IMR-90 (cell line): Measurements from ENCODE around the gene CXCL11. TPM values are rescaled to one million over a fixed set of nuclear protein-coding genes. Genes with fewer than 3 reads are reported as not detected.

Experiments
- ATAC-seq: fragments of 200-7000 bp; cut with Tn5 transposase; 2 replicates; pipeline ENCODE4 v1.9.1; 2020; ENCODE audit warnings: low read depth, mild to moderate bottlenecking, moderate library complexity
- BruUV-seq: library from RNA; stranded (reverse); fragments of 400-500 nt; replicated peaks from 2 replicates; lab custom pipeline; 2021; lab: Mats Ljungman, UMichigan
- CTCF ChIA-PET: fragments of 300-600 bp; formaldehyde crosslinking; extraction: SDS; loops from one replicate; lab custom pipeline; 2021; ENCODE audit warnings: antibody characterized with exemption; lab: Yijun Ruan, JAX
- POLR2A ChIA-PET: fragments of 300-600 bp; sonication (Branson Sonifier 250); formaldehyde crosslinking; loops from one replicate; lab custom pipeline; 2022; ENCODE audit warnings: antibody characterized with exemption; ENCODE audit not compliant: unreplicated experiment; lab: Charles Lee
- DNase-seq: peaks from one replicate; pipeline ENCODE4 v3.0.0; 2013
- H2AFZ ChIP-seq: replicated peaks from 2 replicates; pipeline ENCODE3; 2013; ENCODE audit warnings: low read length, mild to moderate bottlenecking; ENCODE audit not compliant: poor library complexity
- H2AK5ac ChIP-seq: 2 replicates; pipeline ENCODE4 v1.6.1; 2013; ENCODE audit warnings: low read depth, low read length, inconsistent platforms
- H2AK9ac ChIP-seq: replicated peaks from 2 replicates; pipeline ENCODE3; 2013; ENCODE audit warnings: mild to moderate bottlenecking, low read depth, low read length, moderate library complexity; ENCODE audit not compliant: poor library complexity
- H2BK120ac ChIP-seq: 2 replicates; pipeline ENCODE4 v1.6.1; 2013; ENCODE audit warnings: low read depth, low read length, inconsistent platforms
- H2BK15ac ChIP-seq: 3 replicates; pipeline ENCODE4 v1.6.1; 2013; ENCODE audit warnings: low read depth, low read length, inconsistent platforms
- H2BK20ac ChIP-seq: 2 replicates; pipeline ENCODE4 v1.6.1; 2013; ENCODE audit warnings: low read depth, mild to moderate bottlenecking, inconsistent platforms, low read length, moderate library complexity
- H2BK5ac ChIP-seq: 2 replicates; pipeline ENCODE4 v1.6.1; 2013; ENCODE audit warnings: mild to moderate bottlenecking, low read depth, low read length, inconsistent platforms; ENCODE audit not compliant: poor library complexity, severe bottlenecking
- H3K14ac ChIP-seq: replicated peaks from 2 replicates; pipeline ENCODE4 v1.6.1; 2013; ENCODE audit warnings: low read depth, low read length, inconsistent platforms
- H3K18ac ChIP-seq: 2 replicates; pipeline ENCODE4 v1.6.1; 2013; ENCODE audit warnings: low read depth, low read length, control low read depth
- H3K23ac ChIP-seq: 2 replicates; pipeline ENCODE4 v1.6.1; 2013; ENCODE audit warnings: low read depth, low read length, inconsistent platforms
- H3K27ac ChIP-seq: 2 replicates; pipeline ENCODE4 v1.5.1; 2013; ENCODE audit warnings: mild to moderate bottlenecking, control low read depth, low read length; ENCODE audit not compliant: insufficient read depth
- H3K27me3 ChIP-seq: 2 replicates; pipeline ENCODE4 v1.6.1; 2013; ENCODE audit warnings: low read length; ENCODE audit not compliant: control insufficient read depth, insufficient read depth
- H3K36me3 ChIP-seq: 2 replicates; pipeline ENCODE4 v1.6.1; 2013; ENCODE audit warnings: low read length, mixed read lengths; ENCODE audit not compliant: control insufficient read depth, insufficient read depth
- H3K4ac ChIP-seq: 2 replicates; pipeline ENCODE4 v1.6.1; 2013; ENCODE audit warnings: low read depth, low read length, inconsistent platforms
- H3K4me1 ChIP-seq: 2 replicates; pipeline ENCODE4 v1.6.1; 2013; ENCODE audit warnings: low read length, mixed read lengths; ENCODE audit not compliant: control insufficient read depth, insufficient read depth
- H3K4me2 ChIP-seq: 2 replicates; pipeline ENCODE4 v1.6.1; 2013; ENCODE audit warnings: low read depth, mild to moderate bottlenecking, control low read depth, low read length, moderate library complexity
- H3K4me3 ChIP-seq: 2 replicates; pipeline ENCODE4 v1.5.1; 2013; ENCODE audit warnings: low read depth, mild to moderate bottlenecking, control low read depth, low read length, moderate library complexity; ENCODE audit not compliant: insufficient read depth
- H3K56ac ChIP-seq: 2 replicates; pipeline ENCODE4 v1.6.1; 2013; ENCODE audit warnings: low read length, inconsistent platforms; ENCODE audit not compliant: insufficient read depth; ENCODE audit errors: extremely low read depth
- H3K79me1 ChIP-seq, 2 experiments: 2 replicates each; pipeline ENCODE4 v1.6.1; 2013; ENCODE audit warnings: low read length in 2 of 2, inconsistent platforms in 1 of 2, low read depth in 1 of 2
- H3K9ac ChIP-seq: 2 replicates; pipeline ENCODE4 v1.6.1; 2013; ENCODE audit warnings: low read depth, low read length, control low read depth
- H3K9me1 ChIP-seq: 2 replicates; pipeline ENCODE4 v1.6.1; 2013; ENCODE audit warnings: low read length, inconsistent platforms; ENCODE audit not compliant: insufficient read depth
- H3K9me3 ChIP-seq: 2 replicates; pipeline ENCODE4 v1.6.1; 2013; ENCODE audit warnings: low read length; ENCODE audit not compliant: control insufficient read depth, insufficient read depth
- H4K20me1 ChIP-seq: 2 replicates; pipeline ENCODE4 v1.6.1; 2013; ENCODE audit warnings: low read length, inconsistent platforms; ENCODE audit not compliant: insufficient read depth
- H4K5ac ChIP-seq: 2 replicates; pipeline ENCODE4 v1.6.1; 2013; ENCODE audit warnings: mild to moderate bottlenecking, low read depth, low read length, control low read depth
- H4K8ac ChIP-seq, 2 experiments: 2 replicates each; pipeline ENCODE4 v1.6.1; 2013; ENCODE audit warnings: low read depth in 2 of 2, low read length in 2 of 2, control low read depth in 1 of 2, inconsistent platforms in 1 of 2
- H4K91ac ChIP-seq: 2 replicates; pipeline ENCODE4 v1.6.1; 2013; ENCODE audit warnings: low read depth, low read length, inconsistent platforms; ENCODE audit not compliant: insufficient read depth
- BHLHE40 ChIP-seq: fragments of 150-350 bp; IDR thresholded peaks from 2 replicates; pipeline ENCODE4 v1.6.1; 2016; ENCODE audit warnings: mild to moderate bottlenecking, low read depth, low read length
- CEBPB ChIP-seq: IDR thresholded peaks from 2 replicates; pipeline ENCODE4 v1.6.1; 2012; ENCODE audit warnings: low read depth, low read length, improper control_type of control experiment
- CHD1 ChIP-seq: IDR thresholded peaks from 2 replicates; pipeline ENCODE4 v1.6.1; 2012; ENCODE audit warnings: low read depth, low read length, improper control_type of control experiment
- FOS ChIP-seq: fragments of 150-350 bp; IDR thresholded peaks from 2 replicates; pipeline ENCODE4 v1.6.1; 2016; ENCODE audit warnings: low read depth, low read length
- MAFK ChIP-seq: IDR thresholded peaks from 2 replicates; pipeline ENCODE4 v1.6.1; 2012; ENCODE audit warnings: low read depth, low read length, improper control_type of control experiment
- MAZ ChIP-seq: IDR thresholded peaks from 2 replicates; pipeline ENCODE4 v1.6.1; 2012; ENCODE audit warnings: low read depth, mild to moderate bottlenecking, low read length, improper control_type of control experiment, moderate library complexity, borderline replicate concordance
- MXI1 ChIP-seq: IDR thresholded peaks from 2 replicates; pipeline ENCODE4 v1.6.1; 2012; ENCODE audit warnings: low read depth, mild to moderate bottlenecking, low read length, moderate library complexity, borderline replicate concordance
- NFE2L2 ChIP-seq: fragments of 150-350 bp; IDR thresholded peaks from 2 replicates; pipeline ENCODE4 v1.6.1; 2016; ENCODE audit warnings: low read depth, mild to moderate bottlenecking, low read length
- POLR2A ChIP-seq: IDR thresholded peaks from 2 replicates; pipeline ENCODE4 v1.6.1; 2012; ENCODE audit warnings: mild to moderate bottlenecking, low read depth, low read length
- RAD21 ChIP-seq: IDR thresholded peaks from 2 replicates; pipeline ENCODE4 v1.6.1; 2012; ENCODE audit warnings: low read length, improper control_type of control experiment
- RCOR1 ChIP-seq: IDR thresholded peaks from 2 replicates; pipeline ENCODE4 v1.6.1; 2012; ENCODE audit warnings: mild to moderate bottlenecking, low read length, improper control_type of control experiment; ENCODE audit not compliant: insufficient replicate concordance
- RFX5 ChIP-seq: IDR thresholded peaks from 2 replicates; pipeline ENCODE4 v1.8.0; 2012; ENCODE audit warnings: low read depth, mild to moderate bottlenecking, low read length, moderate library complexity
- SMC3 ChIP-seq: fragments of 150-350 bp; IDR thresholded peaks from 2 replicates; pipeline ENCODE4 v1.6.1; 2016; ENCODE audit warnings: low read depth, mild to moderate bottlenecking, antibody characterized with exemption, low read length, moderate library complexity
- whole genome bisulfite sequencing, 2 experiments: methylation state at CpG; one replicate each; pipeline versions ENCODE4 v1.1.5 to v1.1.7; 2013; ENCODE audit warnings: missing lambda C conversion rate in 2 of 2; ENCODE audit not compliant: insufficient read length in 1 of 2; ENCODE audit errors: extremely low coverage in 2 of 2; 5-methylcytosine and 5-hydroxymethylcytosine counted together
- dilution Hi-C: fragments of 300-500 bp; cut with HindIII; formaldehyde crosslinking; loops from one replicate; pipeline ENCODE4 v1.14.3; 2018; ENCODE audit warnings: low sequenced_read_pairs; ENCODE audit not compliant: unreplicated experiment
- in situ Hi-C: fragments of 300-500 bp; cut with MboI; formaldehyde crosslinking; loops from 3 replicates; pipeline ENCODE4 v1.14.3; 2019; ENCODE audit warnings: low sequenced_read_pairs, inconsistent platforms, mixed read lengths
- intact Hi-C: fragments of 100-400 bp; cut with micrococcal nuclease; formaldehyde crosslinking; loops from 2 replicates; pipeline ENCODE4 v1.10.0; 2022
- polyA plus RNA-seq, 3 experiments: library from polyadenylated mRNA; depleted of rRNA; stranded (reverse); fragments of >200 nt; gene quantifications; 2 replicates each; pipeline ENCODE4 v1.2.3, GENCODE V29; 2012; ENCODE audit warnings: low replicate concordance in 1 of 3
- total RNA-seq: library from RNA; depleted of rRNA; stranded (reverse); fragments of >200 nt; gene quantifications from 2 replicates; pipeline ENCODE4 v1.2.3, GENCODE V29; 2012
- TF ChIP-seq, protein P1 (sequence below): fragments of 150-350 bp; IDR thresholded peaks from 2 replicates; pipeline ENCODE4 v1.6.1; 2017; ENCODE audit warnings: mild to moderate bottlenecking, antibody characterized with exemption, low read length, low read depth
- TF ChIP-seq, protein P2 (sequence below): conservative IDR thresholded peaks from 2 replicates; pipeline ENCODE4 v1.5.1; 2012; ENCODE audit warnings: mild to moderate bottlenecking, low read depth, low read length, improper control_type of control experiment
- TF ChIP-seq, protein P3 (sequence below): fragments of 150-350 bp; IDR thresholded peaks from 2 replicates; pipeline ENCODE4 v1.6.1; 2016; ENCODE audit warnings: low read depth, mild to moderate bottlenecking, low read length, moderate library complexity, borderline replicate concordance

CXCL11 gene
- total and polyA plus RNA-seq, 2 of the 4 experiments (the other 2 are of a cell fraction) = under 0.01 TPM; not detected in 1

- Histone ChIP-seq H3K79me1 (no peaks in the 10 kb centered on the region; a peak in 1 of 4 replicates), H4K20me1 (no peaks in the 10 kb centered on the region), H2BK5ac (peak overlapping the region; percentile 89), H3K4me2 (no peak overlapping the region), H3K56ac (no peak overlapping the region; the same call in 1 of the 2 replicates), H3K23ac (no peak overlapping the region), H3K4me1 (peaks cover 19% of the 10 kb centered on the region), H3K9me3 (no peaks in the 10 kb centered on the region), H3K14ac (peak overlapping the region; percentile 51; the same call in 1 of the 2 replicates), H3K36me3 (no peaks in the 10 kb centered on the region), H3K4me3 (no peak overlapping the region), H3K4ac (peak overlapping the region; percentile 95), H2AK5ac (peak overlapping the region; percentile 98), H2BK15ac (0 out of 3 replicates have a peak overlapping the region, but pooled peaks have one; percentile 91), H2AK9ac (peak overlapping the region; percentile 91), H3K9ac (no peak overlapping the region), H3K18ac (peak overlapping the region; percentile 97), H2BK20ac (peak overlapping the region; percentile 94), H4K8ac (peak overlapping the region; percentile 87 to 96), H3K9me1 (peaks cover 13% of the 10 kb centered on the region), H4K5ac (peak overlapping the region; percentile 16; the same call in 1 of the 2 replicates), H3K27me3 (no peaks in the 10 kb centered on the region), H3K27ac (peak overlapping the region; percentile 85), H2BK120ac (peak overlapping the region; percentile 99), H4K91ac (peak overlapping the region; percentile 97), H2AFZ (peak overlapping the region; percentile 93)
- dilution Hi-C loops (no loop called here), intact Hi-C loops (no loop called here), in situ Hi-C loops (no loop called here)
- ATAC-seq = no peak
- WGBS, 2 experiments = 98% methylated on average over 9 of the region's 13 CpGs; no CpG with 5 or more reads in 1 of the 2 experiments
- no peak for DNase-seq
- ChIA-PET CTCF (no interaction called here), POLR2A (no interaction called here)
- no TSS peak for BruUV-seq
- TF ChIP-seq, protein P1, sequence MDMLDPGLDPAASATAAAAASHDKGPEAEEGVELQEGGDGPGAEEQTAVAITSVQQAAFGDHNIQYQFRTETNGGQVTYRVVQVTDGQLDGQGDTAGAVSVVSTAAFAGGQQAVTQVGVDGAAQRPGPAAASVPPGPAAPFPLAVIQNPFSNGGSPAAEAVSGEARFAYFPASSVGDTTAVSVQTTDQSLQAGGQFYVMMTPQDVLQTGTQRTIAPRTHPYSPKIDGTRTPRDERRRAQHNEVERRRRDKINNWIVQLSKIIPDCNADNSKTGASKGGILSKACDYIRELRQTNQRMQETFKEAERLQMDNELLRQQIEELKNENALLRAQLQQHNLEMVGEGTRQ = no peak
- TF ChIP-seq BHLHE40 (no peak), CEBPB (no peak), RFX5 (no peak), MAFK (no peak), FOS (no peak), MAZ (no peak), NFE2L2 (no peak), MXI1 (no peak), CHD1 (no peak), RCOR1 (no peak), SMC3 (no peak), RAD21 (no peak), POLR2A (no peak)
- TF ChIP-seq, protein P2, sequence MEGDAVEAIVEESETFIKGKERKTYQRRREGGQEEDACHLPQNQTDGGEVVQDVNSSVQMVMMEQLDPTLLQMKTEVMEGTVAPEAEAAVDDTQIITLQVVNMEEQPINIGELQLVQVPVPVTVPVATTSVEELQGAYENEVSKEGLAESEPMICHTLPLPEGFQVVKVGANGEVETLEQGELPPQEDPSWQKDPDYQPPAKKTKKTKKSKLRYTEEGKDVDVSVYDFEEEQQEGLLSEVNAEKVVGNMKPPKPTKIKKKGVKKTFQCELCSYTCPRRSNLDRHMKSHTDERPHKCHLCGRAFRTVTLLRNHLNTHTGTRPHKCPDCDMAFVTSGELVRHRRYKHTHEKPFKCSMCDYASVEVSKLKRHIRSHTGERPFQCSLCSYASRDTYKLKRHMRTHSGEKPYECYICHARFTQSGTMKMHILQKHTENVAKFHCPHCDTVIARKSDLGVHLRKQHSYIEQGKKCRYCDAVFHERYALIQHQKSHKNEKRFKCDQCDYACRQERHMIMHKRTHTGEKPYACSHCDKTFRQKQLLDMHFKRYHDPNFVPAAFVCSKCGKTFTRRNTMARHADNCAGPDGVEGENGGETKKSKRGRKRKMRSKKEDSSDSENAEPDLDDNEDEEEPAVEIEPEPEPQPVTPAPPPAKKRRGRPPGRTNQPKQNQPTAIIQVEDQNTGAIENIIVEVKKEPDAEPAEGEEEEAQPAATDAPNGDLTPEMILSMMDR = no peak
- TF ChIP-seq, protein P3, sequence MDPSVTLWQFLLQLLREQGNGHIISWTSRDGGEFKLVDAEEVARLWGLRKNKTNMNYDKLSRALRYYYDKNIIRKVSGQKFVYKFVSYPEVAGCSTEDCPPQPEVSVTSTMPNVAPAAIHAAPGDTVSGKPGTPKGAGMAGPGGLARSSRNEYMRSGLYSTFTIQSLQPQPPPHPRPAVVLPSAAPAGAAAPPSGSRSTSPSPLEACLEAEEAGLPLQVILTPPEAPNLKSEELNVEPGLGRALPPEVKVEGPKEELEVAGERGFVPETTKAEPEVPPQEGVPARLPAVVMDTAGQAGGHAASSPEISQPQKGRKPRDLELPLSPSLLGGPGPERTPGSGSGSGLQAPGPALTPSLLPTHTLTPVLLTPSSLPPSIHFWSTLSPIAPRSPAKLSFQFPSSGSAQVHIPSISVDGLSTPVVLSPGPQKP = no peak
These were observed 25.3 kb downstream of the CXCL11 start for GRCh38 chr4:76010576-76010975.
